ENCODE data around the gene SMPD2. TPM values are rescaled to one million over a fixed set of nuclear protein-coding genes. Genes with fewer than 3 reads are reported as not detected.

Gene SMPD2
- total RNA-seq, 3 donors from 2014 or later, result 13.4 to 24.8 (median 22.7) TPM

DNA sequence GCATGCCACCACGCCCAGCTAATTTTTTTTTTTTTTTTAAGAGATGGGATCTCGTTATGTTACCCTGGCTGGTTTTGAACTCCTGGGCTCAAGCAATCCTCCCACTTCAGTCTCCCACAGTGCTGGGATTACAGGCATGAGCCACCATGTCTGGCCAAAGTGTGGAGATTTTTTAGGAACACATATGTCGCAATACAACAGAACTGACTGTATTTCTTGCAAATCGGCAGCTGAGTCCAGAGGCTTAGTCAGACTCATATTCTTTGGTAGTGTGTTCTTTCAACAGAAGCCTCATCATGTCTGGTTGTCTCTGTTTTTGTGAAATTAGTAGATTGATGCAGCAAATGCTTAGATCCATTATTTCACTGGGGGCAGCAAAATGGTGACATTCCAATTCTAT is 34.3 kb upstream of the SMPD2 start:
- Histone ChIP-seq H3K36me3 (ENCODE audit: low read depth) (no peaks in the 10 kb centered on the region), H3K4me1 (ENCODE audit: low read depth) (no peaks in the 10 kb centered on the region), H3K4me3 (no peak overlapping the region), H3K9me3 (no peaks in the 10 kb centered on the region)
- intact Hi-C loops (cut with DNase I, micrococcal nuclease), result no loop called here
- no peak for DNase-seq
- ATAC-seq, result no peak
- TF ChIP-seq, protein P1, sequence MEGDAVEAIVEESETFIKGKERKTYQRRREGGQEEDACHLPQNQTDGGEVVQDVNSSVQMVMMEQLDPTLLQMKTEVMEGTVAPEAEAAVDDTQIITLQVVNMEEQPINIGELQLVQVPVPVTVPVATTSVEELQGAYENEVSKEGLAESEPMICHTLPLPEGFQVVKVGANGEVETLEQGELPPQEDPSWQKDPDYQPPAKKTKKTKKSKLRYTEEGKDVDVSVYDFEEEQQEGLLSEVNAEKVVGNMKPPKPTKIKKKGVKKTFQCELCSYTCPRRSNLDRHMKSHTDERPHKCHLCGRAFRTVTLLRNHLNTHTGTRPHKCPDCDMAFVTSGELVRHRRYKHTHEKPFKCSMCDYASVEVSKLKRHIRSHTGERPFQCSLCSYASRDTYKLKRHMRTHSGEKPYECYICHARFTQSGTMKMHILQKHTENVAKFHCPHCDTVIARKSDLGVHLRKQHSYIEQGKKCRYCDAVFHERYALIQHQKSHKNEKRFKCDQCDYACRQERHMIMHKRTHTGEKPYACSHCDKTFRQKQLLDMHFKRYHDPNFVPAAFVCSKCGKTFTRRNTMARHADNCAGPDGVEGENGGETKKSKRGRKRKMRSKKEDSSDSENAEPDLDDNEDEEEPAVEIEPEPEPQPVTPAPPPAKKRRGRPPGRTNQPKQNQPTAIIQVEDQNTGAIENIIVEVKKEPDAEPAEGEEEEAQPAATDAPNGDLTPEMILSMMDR (IDR thresholded peaks at IDR 0.05), result no peak

DNA sequence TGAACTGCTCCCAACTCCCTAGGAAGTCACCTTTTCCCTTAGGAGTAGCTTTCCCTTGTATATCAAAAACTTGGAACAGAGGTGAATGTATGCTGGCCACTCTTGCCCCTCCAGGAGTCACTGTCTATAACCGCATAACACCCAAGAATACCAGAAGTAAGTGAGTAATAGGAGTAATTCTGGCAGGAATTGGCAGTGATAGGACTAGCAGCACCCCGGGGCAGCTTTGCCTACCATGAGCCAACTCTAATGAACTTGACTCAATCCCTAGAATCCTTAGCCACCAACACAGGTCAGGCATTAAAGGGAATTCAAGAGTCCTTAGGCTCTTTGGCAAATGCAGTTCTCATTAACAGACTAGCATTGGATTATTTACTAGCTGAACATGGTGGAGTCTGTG is 29.5 kb upstream of the SMPD2 start:
- TF ChIP-seq, protein P1 (IDR thresholded peaks at IDR 0.05), result no peak
- Histone ChIP-seq H3K4me1 (ENCODE audit: low read depth) (no peaks in the 10 kb centered on the region), H3K36me3 (ENCODE audit: low read depth) (no peaks in the 10 kb centered on the region), H3K4me3 (no peak overlapping the region), H3K9me3 (no peaks in the 10 kb centered on the region)
- DNase-seq (no peak), ATAC-seq (no peak)
- intact Hi-C loops (cut with DNase I, micrococcal nuclease), result no loop called here

GRCh38 chr6:109417646-109418045 is 22.9 kb upstream of the SMPD2 start:
- Histone ChIP-seq H3K36me3 (ENCODE audit: low read depth) (no peaks in the 10 kb centered on the region), H3K4me1 (ENCODE audit: low read depth) (no peaks in the 10 kb centered on the region), H3K4me3 (no peak overlapping the region), H3K9me3 (no peaks in the 10 kb centered on the region)
- intact Hi-C loops (cut with DNase I, micrococcal nuclease), result no loop called here
- ATAC-seq (no peak), DNase-seq (no peak)
- TF ChIP-seq, protein P1 (IDR thresholded peaks at IDR 0.05), result no peak

DNA sequence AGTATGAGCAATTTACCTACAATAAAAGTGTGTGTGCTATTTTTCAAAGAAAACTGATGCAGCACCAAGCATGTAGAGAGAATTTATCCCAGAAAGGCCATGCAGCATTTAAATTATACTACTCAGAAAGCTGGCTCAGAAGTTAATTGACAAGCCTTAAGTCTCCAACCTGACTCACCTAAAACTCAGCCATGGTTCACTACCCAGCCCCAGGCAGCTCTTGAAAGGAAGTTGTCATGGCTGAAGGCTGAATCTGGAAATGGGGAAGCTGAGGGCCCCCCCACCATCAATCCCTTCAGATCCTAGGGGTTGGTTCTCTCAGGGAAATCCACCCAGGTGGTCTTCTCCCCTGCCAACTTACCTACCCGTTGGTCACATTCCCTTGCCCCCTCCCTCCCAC is 19.8 kb upstream of the SMPD2 start:
- intact Hi-C loops (cut with DNase I, micrococcal nuclease), result no loop called here
- TF ChIP-seq, protein P1 (IDR thresholded peaks at IDR 0.05), result no peak
- Histone ChIP-seq H3K36me3 (ENCODE audit: low read depth) (no peaks in the 10 kb centered on the region), H3K9me3 (no peaks in the 10 kb centered on the region), H3K4me3 (no peak overlapping the region), H3K4me1 (ENCODE audit: low read depth) (no peaks in the 10 kb centered on the region)
- no peak for ATAC-seq
- no peak for DNase-seq

DNA sequence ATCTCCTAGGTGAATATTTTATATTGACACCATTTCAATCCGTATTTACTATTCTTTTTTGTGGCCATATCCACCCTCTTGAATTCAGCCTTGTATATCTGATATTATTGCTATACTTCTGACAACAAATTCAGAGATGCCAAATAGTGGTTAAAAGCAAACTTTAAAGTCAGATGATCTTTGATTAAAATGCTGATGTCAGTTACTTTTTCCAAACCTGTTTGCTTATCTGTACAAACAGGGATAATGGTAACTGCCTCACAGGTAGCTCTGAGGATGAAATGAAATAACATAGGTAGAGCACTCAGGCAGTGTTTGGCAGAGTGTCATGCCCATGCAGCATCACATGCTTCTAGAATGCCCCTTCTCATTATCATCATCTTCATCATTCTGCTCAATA is 19.3 kb upstream of the SMPD2 start:
- intact Hi-C loops (cut with DNase I, micrococcal nuclease), result no loop called here
- DNase-seq, result no peak
- Histone ChIP-seq H3K9me3 (no peaks in the 10 kb centered on the region), H3K4me1 (ENCODE audit: low read depth) (no peaks in the 10 kb centered on the region), H3K4me3 (no peak overlapping the region), H3K36me3 (ENCODE audit: low read depth) (no peaks in the 10 kb centered on the region)
- TF ChIP-seq, protein P1 (IDR thresholded peaks at IDR 0.05), result no peak
- no peak for ATAC-seq

DNA sequence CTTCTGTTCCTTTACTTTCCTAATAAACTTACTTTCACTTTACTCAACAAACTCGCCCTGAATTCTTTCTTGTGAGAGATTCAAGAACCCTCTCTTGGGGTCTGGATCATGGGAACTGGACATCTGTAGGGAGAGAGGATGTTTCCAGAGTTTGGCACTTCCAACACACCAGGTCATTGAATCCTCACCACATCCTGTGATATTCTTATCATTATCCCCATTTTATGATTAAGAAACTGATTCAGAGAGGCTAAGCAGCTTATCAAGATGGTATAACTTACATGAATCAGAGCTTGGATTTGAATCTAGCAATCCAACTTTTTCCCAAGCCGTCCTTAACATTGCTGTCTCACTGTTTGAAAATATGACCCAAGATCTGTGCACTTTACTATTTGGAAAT is 15.6 kb upstream of the SMPD2 start:
- H3K9me3 ChIP-seq, result no peaks in the 10 kb centered on the region
- H3K4me3 ChIP-seq, result no peak overlapping the region
- TF ChIP-seq, protein P1 (IDR thresholded peaks at IDR 0.05), result no peak
- no peaks in the 10 kb centered on the region for H3K4me1 ChIP-seq (ENCODE audit: low read depth)
- DNase-seq, result no peak
- no peaks in the 10 kb centered on the region for H3K36me3 ChIP-seq (ENCODE audit: low read depth)
- intact Hi-C loops (cut with DNase I, micrococcal nuclease), result no loop called here
- no peak for ATAC-seq
